Activated B cell treated with CpG ODN at 0.5 μM for 24 hours (primary cell): ENCODE measurements around the gene OR5F1. TPM values are rescaled to one million over a fixed set of nuclear protein-coding genes. Genes with fewer than 3 reads are reported as not detected.

Experiments used
- ATAC-seq: fragments of 200-7000 bp; cut with Tn5 transposase; one replicate; pipeline ENCODE4 v1.10.0; 2021; ENCODE audit warnings: low read depth, mild to moderate bottlenecking, moderate library complexity
- CTCF ChIA-PET: fragments of 350-600 bp; sonication (Branson Sonifier 250); formaldehyde crosslinking; loops from one replicate; lab custom pipeline; 2021; ENCODE audit warnings: antibody characterized with exemption; lab: Charles Lee
- POLR2A ChIA-PET: fragments of 350-600 bp; sonication (Branson Sonifier 250); formaldehyde crosslinking; loops from one replicate; lab custom pipeline; 2021; ENCODE audit warnings: antibody characterized with exemption; lab: Charles Lee
- DNase-seq: peaks from one replicate; pipeline ENCODE4 v3.0.0; 2022
- H3K27ac Mint-ChIP-seq: one replicate; pipeline ENCODE4 v1.8.0; 2020; ENCODE audit warnings: mixed read lengths
- H3K27me3 Mint-ChIP-seq: one replicate; pipeline ENCODE4 v1.8.0; 2021; ENCODE audit warnings: mixed read lengths
- H3K36me3 Mint-ChIP-seq: one replicate; pipeline ENCODE4 v1.8.0; 2021; ENCODE audit warnings: low read depth, mixed read lengths
- H3K4me1 Mint-ChIP-seq: one replicate; pipeline ENCODE4 v1.8.0; 2021; ENCODE audit warnings: mixed read lengths
- H3K4me3 Mint-ChIP-seq: one replicate; pipeline ENCODE4 v1.8.0; 2020; ENCODE audit warnings: mild to moderate bottlenecking, mixed read lengths
- H3K9me3 Mint-ChIP-seq: one replicate; pipeline ENCODE4 v1.8.0; 2020; ENCODE audit warnings: mixed read lengths
- intact Hi-C: fragments of 100-400 bp; cut with micrococcal nuclease; formaldehyde crosslinking; loops from one replicate; pipeline ENCODE4 v1.15.1; 2024
- total RNA-seq: library from RNA; stranded (reverse); gene quantifications from 2 replicates; pipeline ENCODE4 v1.2.3, GENCODE V29; 2022
- TF ChIP-seq, protein P1 (sequence below): fragments of 200-600 bp; IDR thresholded peaks from one replicate; pipeline ENCODE4 v1.8.0; 2022; ENCODE audit warnings: antibody characterized with exemption, mild to moderate bottlenecking

The OR5F1 gene
- total RNA-seq, 1 donor from 2014 or later, result not detected

DNA sequence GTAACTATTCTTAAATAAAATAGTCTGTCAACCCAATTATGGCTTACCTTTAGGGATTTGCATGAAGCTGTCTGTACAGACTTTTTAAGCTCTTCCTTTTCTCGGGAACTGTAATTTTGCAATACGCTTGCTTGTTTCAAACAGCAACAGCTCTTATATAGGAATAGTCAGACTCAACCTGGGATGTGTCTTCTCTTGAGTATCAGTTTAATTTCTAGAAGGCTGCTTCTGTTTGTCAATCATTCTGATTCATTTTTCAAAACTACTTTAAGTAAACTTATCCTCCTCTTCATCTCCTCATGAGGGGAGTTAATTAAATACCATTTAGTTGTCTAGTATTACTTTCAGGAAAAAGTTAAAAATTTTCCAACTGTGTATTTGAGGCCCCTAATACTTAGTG lies 24.6 kb downstream of the OR5F1 start, which contains the start of gene OR10AG1:
TSS of gene OR10AG1 (minus strand) at position 101 of the 400 bp plus-strand sequence. CDS start at position 63, 38 bp downstream.
- ATAC-seq (no peak), DNase-seq (no peak)
- Mint-ChIP-seq H3K9me3 (peaks cover 7% of the 10 kb centered on the region), H3K4me3 (no peak within 1 kb of the TSS), H3K27me3 (no peaks in the 10 kb centered on the region), H3K36me3 (no peaks in the 10 kb centered on the region), H3K4me1 (no peaks in the 10 kb centered on the region), H3K27ac (no peak within 1 kb of the TSS)
- intact Hi-C loops, result no loop called here
- POLR2A ChIA-PET, result no interaction called here
- CTCF ChIA-PET, result no interaction called here
- TF ChIP-seq, protein P1, sequence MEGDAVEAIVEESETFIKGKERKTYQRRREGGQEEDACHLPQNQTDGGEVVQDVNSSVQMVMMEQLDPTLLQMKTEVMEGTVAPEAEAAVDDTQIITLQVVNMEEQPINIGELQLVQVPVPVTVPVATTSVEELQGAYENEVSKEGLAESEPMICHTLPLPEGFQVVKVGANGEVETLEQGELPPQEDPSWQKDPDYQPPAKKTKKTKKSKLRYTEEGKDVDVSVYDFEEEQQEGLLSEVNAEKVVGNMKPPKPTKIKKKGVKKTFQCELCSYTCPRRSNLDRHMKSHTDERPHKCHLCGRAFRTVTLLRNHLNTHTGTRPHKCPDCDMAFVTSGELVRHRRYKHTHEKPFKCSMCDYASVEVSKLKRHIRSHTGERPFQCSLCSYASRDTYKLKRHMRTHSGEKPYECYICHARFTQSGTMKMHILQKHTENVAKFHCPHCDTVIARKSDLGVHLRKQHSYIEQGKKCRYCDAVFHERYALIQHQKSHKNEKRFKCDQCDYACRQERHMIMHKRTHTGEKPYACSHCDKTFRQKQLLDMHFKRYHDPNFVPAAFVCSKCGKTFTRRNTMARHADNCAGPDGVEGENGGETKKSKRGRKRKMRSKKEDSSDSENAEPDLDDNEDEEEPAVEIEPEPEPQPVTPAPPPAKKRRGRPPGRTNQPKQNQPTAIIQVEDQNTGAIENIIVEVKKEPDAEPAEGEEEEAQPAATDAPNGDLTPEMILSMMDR, result no peak

DNA sequence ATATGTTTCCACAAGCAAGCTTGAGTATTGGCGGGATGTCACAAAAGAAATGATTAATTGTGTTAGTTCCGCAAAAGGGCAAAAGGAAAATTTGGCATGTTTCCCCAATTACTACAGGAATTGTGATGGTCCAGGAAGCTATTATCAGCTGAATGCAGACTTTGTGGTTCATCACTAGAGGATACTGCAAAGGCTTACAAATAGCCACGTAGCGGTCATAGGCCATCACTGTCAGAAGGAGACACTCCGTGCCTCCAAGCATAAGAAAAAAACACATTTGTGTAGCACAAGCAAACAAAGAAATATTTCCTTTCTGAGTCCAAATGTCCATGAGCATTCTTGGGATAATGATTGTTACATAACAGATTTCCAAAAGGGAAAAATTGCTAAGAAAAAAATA lies 26.5 kb downstream of the OR5F1 start:
- Mint-ChIP-seq H3K27ac (no peak overlapping the region), H3K4me1 (no peaks in the 10 kb centered on the region), H3K4me3 (no peak overlapping the region), H3K36me3 (no peaks in the 10 kb centered on the region), H3K9me3 (peaks cover 5% of the 10 kb centered on the region), H3K27me3 (no peaks in the 10 kb centered on the region)
- no peak for DNase-seq
- POLR2A ChIA-PET, result no interaction called here
- ATAC-seq, result no peak
- intact Hi-C loops, result no loop called here
- TF ChIP-seq, protein P1, result no peak
- CTCF ChIA-PET, result no interaction called here

DNA sequence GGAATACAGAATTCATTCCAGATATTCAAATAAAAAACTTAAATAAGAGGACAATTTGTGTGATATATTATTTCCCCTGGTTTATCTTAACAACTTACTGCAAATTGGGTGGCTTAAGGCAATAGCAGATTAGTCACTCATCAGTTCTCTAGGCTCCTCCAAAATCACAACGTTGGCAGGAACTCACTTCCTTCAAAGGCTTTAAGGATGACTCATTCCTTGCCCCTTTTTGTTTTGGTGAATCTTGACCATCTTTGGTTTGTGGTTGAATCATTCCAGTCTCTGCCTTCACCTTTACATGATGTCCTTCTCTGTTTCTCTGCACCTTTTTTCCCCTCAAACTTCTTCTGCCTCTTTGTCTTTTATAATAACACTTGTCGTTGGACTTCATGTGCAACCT lies 28.0 kb downstream of the OR5F1 start:
- ATAC-seq (no peak), DNase-seq (no peak)
- intact Hi-C loops, result no loop called here
- Mint-ChIP-seq H3K27ac (no peak overlapping the region), H3K27me3 (no peaks in the 10 kb centered on the region), H3K36me3 (no peaks in the 10 kb centered on the region), H3K9me3 (peaks cover 2% of the 10 kb centered on the region), H3K4me1 (no peaks in the 10 kb centered on the region), H3K4me3 (no peak overlapping the region)
- ChIA-PET CTCF (no interaction called here), POLR2A (no interaction called here)
- TF ChIP-seq, protein P1, result no peak

DNA sequence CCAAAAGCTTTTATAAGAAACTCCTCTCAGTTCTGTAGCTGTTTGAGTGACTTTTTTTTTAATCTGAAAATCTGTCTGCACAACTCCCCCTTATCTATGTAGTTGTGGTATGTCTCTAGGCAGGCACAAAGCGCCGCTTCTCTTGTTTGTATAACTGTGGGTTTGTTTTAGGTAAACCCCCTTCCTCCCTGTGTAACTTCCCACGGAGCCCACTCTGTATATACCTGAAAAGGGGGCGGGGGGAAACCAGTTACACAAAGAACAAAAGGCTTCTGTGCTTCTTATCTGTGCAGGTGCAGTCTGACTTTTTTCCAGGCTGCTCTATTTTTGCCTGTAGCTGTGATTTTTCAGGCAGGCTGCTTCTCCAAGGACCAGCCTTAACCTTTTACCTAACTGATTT lies 37.9 kb downstream of the OR5F1 start:
- Mint-ChIP-seq H3K27ac (no peak overlapping the region), H3K36me3 (no peaks in the 10 kb centered on the region), H3K27me3 (no peaks in the 10 kb centered on the region), H3K4me1 (no peaks in the 10 kb centered on the region), H3K4me3 (no peak overlapping the region), H3K9me3 (peaks cover under 1% of the 10 kb centered on the region)
- intact Hi-C loops, result no loop called here
- ChIA-PET POLR2A (no interaction called here), CTCF (no interaction called here)
- DNase-seq, result no peak
- TF ChIP-seq, protein P1, result no peak
- no peak for ATAC-seq

DNA sequence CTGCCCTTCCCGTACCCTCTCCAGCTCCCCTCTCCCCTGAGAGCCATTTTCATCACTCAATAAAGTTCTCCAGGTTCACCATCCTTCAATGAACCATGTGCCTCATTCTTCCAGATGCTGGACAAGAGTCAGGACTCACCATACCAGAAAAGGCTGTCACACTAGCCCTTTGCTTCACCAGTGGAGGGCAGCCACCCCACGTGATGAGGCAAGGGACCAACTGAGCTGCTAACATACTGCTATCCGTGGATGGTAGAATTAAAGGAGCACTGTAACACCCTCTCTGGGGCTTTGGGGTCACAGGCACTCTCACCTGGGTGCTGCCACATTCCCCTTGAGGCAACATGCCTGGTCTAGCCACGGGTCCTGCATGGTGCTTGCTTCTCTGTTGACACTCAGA lies 45.1 kb downstream of the OR5F1 start:
- DNase-seq, result no peak
- intact Hi-C loops, result no loop called here
- Mint-ChIP-seq H3K9me3 (peaks cover 9% of the 10 kb centered on the region), H3K27me3 (no peaks in the 10 kb centered on the region), H3K36me3 (no peaks in the 10 kb centered on the region), H3K4me3 (no peak overlapping the region), H3K4me1 (no peaks in the 10 kb centered on the region), H3K27ac (no peak overlapping the region)
- no peak for ATAC-seq
- ChIA-PET POLR2A (no interaction called here), CTCF (no interaction called here)
- TF ChIP-seq, protein P1, result no peak

Other genes with a start within 250 kb of the OR5F1 start
- not detected in 2 replicates for gene OR5D13, start 221.2 kb downstream of the OR5F1 start, total RNA-seq
- gene OR5D14, start 199.1 kb downstream of the OR5F1 start, total RNA-seq, result not detected in 2 replicates
- gene OR5L1, start 183.3 kb downstream of the OR5F1 start, total RNA-seq, result not detected in 2 replicates
- gene OR5D18, start 175.0 kb downstream of the OR5F1 start, total RNA-seq, result not detected in 2 replicates
- gene OR5L2, start 167.4 kb downstream of the OR5F1 start, total RNA-seq, result not detected in 2 replicates
- not detected in 2 replicates for gene OR5D16, start 155.9 kb downstream of the OR5F1 start, total RNA-seq
- not detected in 2 replicates for gene TRIM51, start 111.3 kb downstream of the OR5F1 start, total RNA-seq
- gene OR5W2, start 80.0 kb downstream of the OR5F1 start, total RNA-seq, result not detected in 2 replicates
- not detected in 2 replicates for gene OR5I1, start 58.2 kb downstream of the OR5F1 start, total RNA-seq
- gene OR10AG1, start 24.7 kb downstream of the OR5F1 start, total RNA-seq, result not detected in 2 replicates
- gene OR5AS1, start 33.0 kb upstream of the OR5F1 start, total RNA-seq, result not detected in 2 replicates
- not detected in 2 replicates for gene OR8I2, start 98.7 kb upstream of the OR5F1 start, total RNA-seq
- not detected in 2 replicates for gene OR8H2, start 109.1 kb upstream of the OR5F1 start, total RNA-seq
- gene OR8H3, start 127.7 kb upstream of the OR5F1 start, total RNA-seq, result not detected in 2 replicates
- not detected in 2 replicates for gene OR8J3, start 145.6 kb upstream of the OR5F1 start, total RNA-seq
- not detected in 2 replicates for gene OR8K5, start 165.7 kb upstream of the OR5F1 start, total RNA-seq
- gene OR5J2, start 182.0 kb upstream of the OR5F1 start, total RNA-seq, result not detected in 2 replicates
- not detected in 2 replicates for gene OR5T2, start 239.6 kb upstream of the OR5F1 start, total RNA-seq